NCI-H2107 treated with DMSO at 0.1 percent for 48 hours (cell line): Measurements from ENCODE around the gene LRRC40.

Source experiments
- DNase-seq: peaks from one replicate; lab custom pipeline; 2025; ENCODE audit not compliant: unreplicated experiment; lab: John Stamatoyannopoulos, UW

Gene LRRC40

GRCh38 chr1:70134148-70134547 lies 71.2 kb downstream of the LRRC40 start:
- no peak for DNase-seq

- DNase-seq = no peak
Observed at GRCh38 chr1:70117046-70117445, 88.3 kb downstream of the LRRC40 start.

- no peak for DNase-seq
Observed at GRCh38 chr1:70115315-70115714, 90.1 kb downstream of the LRRC40 start.

- DNase-seq = no peak
Observed at GRCh38 chr1:70112838-70113237, 92.5 kb downstream of the LRRC40 start.

GRCh38 chr1:70109241-70109640 lies 96.1 kb downstream of the LRRC40 start:
- no peak for DNase-seq

- no peak for DNase-seq
Observed at GRCh38 chr1:70103770-70104169, 101.6 kb downstream of the LRRC40 start.

- DNase-seq = no peak
Observed at GRCh38 chr1:70101774-70102173, 103.6 kb downstream of the LRRC40 start.

- no peak for DNase-seq
Observed at GRCh38 chr1:70101231-70101630, 104.1 kb downstream of the LRRC40 start.
